Mammary epithelial cell (primary cell): ENCODE data around the gene FAM186B.

Experiments
- EZH2 ChIP-seq: IDR thresholded peaks from 2 replicates; pipeline ENCODE4 v1.6.1; 2012; ENCODE audit warnings: low read length, inconsistent platforms, borderline replicate concordance
- TF ChIP-seq, protein P1 (sequence below), 2 donors: IDR thresholded peaks in 1 of 2; conservative IDR thresholded peaks in 1 of 2; 2 replicates each; pipeline ENCODE4 v1.5.1; 2011 to 2012; ENCODE audit warnings: inconsistent platforms in 2 of 2, low read length in 2 of 2, mild to moderate bottlenecking in 2 of 2, control low read depth in 1 of 2, low read depth in 1 of 2; ENCODE audit not compliant: insufficient read depth in 1 of 2; ENCODE audit errors: extremely low read depth in 1 of 2

DNA sequence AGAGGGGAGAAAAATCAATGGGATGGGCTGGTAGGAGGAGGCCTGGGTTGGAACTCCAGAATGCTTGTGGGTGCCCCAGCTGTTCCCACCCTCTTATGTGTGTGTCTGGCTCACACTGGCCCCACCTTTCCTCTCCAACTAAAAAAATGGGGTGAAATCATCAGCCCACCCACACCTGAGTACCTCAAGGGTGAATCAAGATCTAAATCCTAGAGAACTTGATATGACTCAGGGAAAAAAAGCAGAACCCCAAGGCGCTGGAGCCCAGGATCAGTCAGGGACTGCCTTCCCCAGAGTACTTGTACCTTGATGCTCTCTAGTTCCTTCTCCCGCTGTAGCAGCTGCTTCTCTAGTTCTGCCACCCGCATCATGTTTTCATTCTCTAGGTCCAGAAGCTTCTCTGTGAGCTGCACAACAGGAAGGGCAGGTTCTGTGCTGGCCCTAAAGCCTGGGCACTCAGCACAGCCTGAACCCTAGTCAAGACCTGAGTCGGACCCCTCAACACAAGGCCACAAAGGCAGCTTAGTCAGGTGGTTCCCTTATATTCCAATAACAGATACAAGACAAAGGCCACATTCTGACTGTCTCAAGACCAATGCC is 47.6 kb upstream of the FAM186B start:
- TF ChIP-seq, protein P1, sequence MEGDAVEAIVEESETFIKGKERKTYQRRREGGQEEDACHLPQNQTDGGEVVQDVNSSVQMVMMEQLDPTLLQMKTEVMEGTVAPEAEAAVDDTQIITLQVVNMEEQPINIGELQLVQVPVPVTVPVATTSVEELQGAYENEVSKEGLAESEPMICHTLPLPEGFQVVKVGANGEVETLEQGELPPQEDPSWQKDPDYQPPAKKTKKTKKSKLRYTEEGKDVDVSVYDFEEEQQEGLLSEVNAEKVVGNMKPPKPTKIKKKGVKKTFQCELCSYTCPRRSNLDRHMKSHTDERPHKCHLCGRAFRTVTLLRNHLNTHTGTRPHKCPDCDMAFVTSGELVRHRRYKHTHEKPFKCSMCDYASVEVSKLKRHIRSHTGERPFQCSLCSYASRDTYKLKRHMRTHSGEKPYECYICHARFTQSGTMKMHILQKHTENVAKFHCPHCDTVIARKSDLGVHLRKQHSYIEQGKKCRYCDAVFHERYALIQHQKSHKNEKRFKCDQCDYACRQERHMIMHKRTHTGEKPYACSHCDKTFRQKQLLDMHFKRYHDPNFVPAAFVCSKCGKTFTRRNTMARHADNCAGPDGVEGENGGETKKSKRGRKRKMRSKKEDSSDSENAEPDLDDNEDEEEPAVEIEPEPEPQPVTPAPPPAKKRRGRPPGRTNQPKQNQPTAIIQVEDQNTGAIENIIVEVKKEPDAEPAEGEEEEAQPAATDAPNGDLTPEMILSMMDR (conservative IDR thresholded peaks at IDR 0.05 in 1 of 2, IDR thresholded peaks at IDR 0.05 in 1 of 2; ENCODE audit: extremely low read depth in 1 of 2, insufficient read depth in 1 of 2, low read depth in 1 of 2, low read length in 2 of 2): no peak
- no peak for TF ChIP-seq EZH2
